ENCODE results near the gene URB1. TPM values are rescaled to one million over a fixed set of nuclear protein-coding genes. Genes with fewer than 3 reads are reported as not detected.

The URB1 gene
- total and polyA plus RNA-seq, 4 donors, result 3.7 to 17.6 (median 11.4) TPM

GRCh38 chr21:32337206-32337605 is 55.6 kb downstream of the URB1 start:
- Histone ChIP-seq H3K9me3 (ENCODE audit: control insufficient read depth in 4 of 4, insufficient read depth in 3 of 4, low read length in 3 of 4) (no peaks in the 10 kb centered on the region), H3K27me3 (ENCODE audit: control insufficient read depth in 3 of 3, insufficient read depth in 3 of 3, low read length in 2 of 3) (no peaks in the 10 kb centered on the region), H3K9ac (ENCODE audit: insufficient read depth in 1 of 2, low read length in 2 of 2) (no peak overlapping the region), H3K27ac (ENCODE audit: low read depth in 1 of 2, low read length in 1 of 2) (no peak overlapping the region), H3K4me1 (ENCODE audit: control insufficient read depth in 5 of 5, insufficient read depth in 5 of 5, low read length in 5 of 5) (no peaks in the 10 kb centered on the region), H3K4me3 (no peak overlapping the region), H3K36me3 (ENCODE audit: control insufficient read depth in 4 of 4, insufficient read depth in 4 of 4, low read length in 4 of 4) (peaks cover 27 to 51% (median 46%) of the 10 kb centered on the region in 4 donors)
- 94 to 97% methylated on average over 8 of the region's 8 CpGs for WGBS, 2 donors
- DNase-seq (no peak), ATAC-seq (ENCODE audit: insufficient read depth, low FRiP score) (no peak)
- no peak for TF ChIP-seq CTCF (IDR thresholded peaks at IDR 0.05; ENCODE audit: control extremely low read depth, extremely low read depth)

- no peak overlapping the region for H3K9ac ChIP-seq (ENCODE audit: insufficient read depth in 1 of 2, low read length in 2 of 2)
- H3K36me3 ChIP-seq (ENCODE audit: control insufficient read depth in 4 of 4, insufficient read depth in 4 of 4, low read length in 4 of 4), result peaks cover 27 to 51% (median 46%) of the 10 kb centered on the region in 4 donors
- WGBS, 2 donors, result 90% methylated on average over 1 of the region's 1 CpG
- no peaks in the 10 kb centered on the region for H3K4me1 ChIP-seq (ENCODE audit: control insufficient read depth in 5 of 5, insufficient read depth in 5 of 5, low read length in 5 of 5)
- DNase-seq, result no peak
- no peak overlapping the region for H3K27ac ChIP-seq (ENCODE audit: low read depth in 1 of 2, low read length in 1 of 2)
- ATAC-seq (ENCODE audit: insufficient read depth, low FRiP score), result no peak
- no peaks in the 10 kb centered on the region for H3K9me3 ChIP-seq (ENCODE audit: control insufficient read depth in 4 of 4, insufficient read depth in 3 of 4, low read length in 3 of 4)
- no peak overlapping the region for H3K4me3 ChIP-seq
- TF ChIP-seq CTCF (IDR thresholded peaks at IDR 0.05; ENCODE audit: control extremely low read depth, extremely low read depth), result no peak
- H3K27me3 ChIP-seq (ENCODE audit: control insufficient read depth in 3 of 3, insufficient read depth in 3 of 3, low read length in 2 of 3), result no peaks in the 10 kb centered on the region
These were observed 56.1 kb downstream of the URB1 start for GRCh38 chr21:32336711-32337110.

GRCh38 chr21:32335601-32336575 is 56.9 kb downstream of the URB1 start:
- WGBS, 2 donors, result 89% methylated on average over 27 of the region's 27 CpGs
- Histone ChIP-seq H3K9ac (ENCODE audit: insufficient read depth in 1 of 2, low read length in 2 of 2) (no peak overlapping the region), H3K27ac (ENCODE audit: low read depth in 1 of 2, low read length in 1 of 2) (no peak overlapping the region), H3K4me3 (no peak overlapping the region), H3K4me1 (ENCODE audit: control insufficient read depth in 5 of 5, insufficient read depth in 5 of 5, low read length in 5 of 5) (no peaks in the 10 kb centered on the region), H3K27me3 (ENCODE audit: control insufficient read depth in 3 of 3, insufficient read depth in 3 of 3, low read length in 2 of 3) (no peaks in the 10 kb centered on the region), H3K36me3 (ENCODE audit: control insufficient read depth in 4 of 4, insufficient read depth in 4 of 4, low read length in 4 of 4) (peaks cover 27 to 57% (median 41%) of the 10 kb centered on the region in 4 donors), H3K9me3 (ENCODE audit: control insufficient read depth in 4 of 4, insufficient read depth in 3 of 4, low read length in 3 of 4) (no peaks in the 10 kb centered on the region)
- DNase-seq, result no peak
- TF ChIP-seq CTCF (IDR thresholded peaks at IDR 0.05; ENCODE audit: control extremely low read depth, extremely low read depth), result no peak
- ATAC-seq (ENCODE audit: insufficient read depth, low FRiP score), result no peak
